Stimulated activated CD8-positive, alpha-beta memory T cell treated with anti-CD3 and anti-CD28 coated beads, Interleukin-2, amount 100 ng/mL, for 48 hours (primary cell): ENCODE data around the gene RFPL4A.
A peak's percentile ranks its signal among the peaks of the same experiment; 100 is the strongest.

Experiments used
- DNase-seq, 2 donors: peaks; one replicate each; pipeline ENCODE4 v3.0.0-alpha.2; 2020; ENCODE audit warnings: low read depth in 2 of 2

RFPL4A gene

GRCh38 chr19:55802281-55802680 lies 43.4 kb downstream of the RFPL4A start:
- DNase-seq: no peak

- DNase-seq: peak; percentile 6 to 24
Observed at GRCh38 chr19:55809381-55810058, 50.6 kb downstream of the RFPL4A start.

GRCh38 chr19:55811340-55811739 lies 52.4 kb downstream of the RFPL4A start:
- no peak for DNase-seq

DNA sequence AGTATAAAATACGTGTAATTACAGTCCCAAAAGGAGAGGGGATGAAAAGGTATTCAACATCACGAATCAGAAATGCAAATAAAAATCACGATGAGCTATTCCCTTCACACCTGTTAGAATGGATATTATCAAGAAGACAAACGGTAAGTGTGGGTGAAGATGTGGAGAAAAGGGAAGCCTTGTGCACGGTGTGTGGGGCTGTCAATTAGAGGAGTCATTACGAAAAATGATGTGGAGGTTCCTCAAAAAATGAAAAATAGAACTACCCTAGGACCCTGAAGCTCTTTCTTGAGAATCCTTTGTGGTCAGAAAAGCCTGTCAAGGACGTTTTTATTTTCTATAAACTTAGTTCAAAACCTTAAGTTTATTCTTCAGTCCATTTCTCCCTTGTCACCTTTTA lies 53.6 kb downstream of the RFPL4A start:
- no peak for DNase-seq
